Mucosa of rectum (tissue), 2 donors: Measurements from ENCODE around the gene CHMP1A.
"Not testable (repeated sequence)": the region's sequence is repeated elsewhere in the genome, so short reads cannot be mapped to it uniquely, and the experiment has no call there.

Experiments used
- H3K27ac ChIP-seq, 2 donors: one replicate each; pipeline ENCODE4 v1.7.0; 2013; ENCODE audit warnings: inconsistent platforms in 2 of 2, low read depth in 2 of 2, low read length in 2 of 2
- H3K27me3 ChIP-seq, 2 donors: one replicate each; pipeline ENCODE4 v1.7.0; 2013; ENCODE audit warnings: low read length in 2 of 2; ENCODE audit not compliant: control insufficient read depth in 2 of 2, insufficient read depth in 2 of 2
- H3K36me3 ChIP-seq, 2 donors: one replicate each; pipeline ENCODE4 v1.7.0; 2013; ENCODE audit warnings: low read length in 2 of 2; ENCODE audit not compliant: control insufficient read depth in 2 of 2, insufficient read depth in 2 of 2
- H3K4me1 ChIP-seq, 2 donors: one replicate each; pipeline ENCODE4 v1.7.0; 2013; ENCODE audit warnings: low read length in 2 of 2, mild to moderate bottlenecking in 1 of 2; ENCODE audit not compliant: control insufficient read depth in 2 of 2, insufficient read depth in 2 of 2
- H3K4me3 ChIP-seq, 2 donors: one replicate each; pipeline ENCODE4 v1.7.0; 2013; ENCODE audit warnings: low read length in 2 of 2
- H3K9ac ChIP-seq, 2 donors: one replicate each; pipeline ENCODE4 v1.7.0; 2013; ENCODE audit warnings: low read length in 2 of 2, low read depth in 1 of 2, mild to moderate bottlenecking in 1 of 2
- H3K9me3 ChIP-seq, 2 donors: one replicate each; pipeline ENCODE4 v1.7.0; 2013; ENCODE audit warnings: low read length in 2 of 2; ENCODE audit not compliant: control insufficient read depth in 2 of 2
- donor health status: healthy.
- donor health status: Normal muscosa, but diverticular disease.

The CHMP1A gene

DNA sequence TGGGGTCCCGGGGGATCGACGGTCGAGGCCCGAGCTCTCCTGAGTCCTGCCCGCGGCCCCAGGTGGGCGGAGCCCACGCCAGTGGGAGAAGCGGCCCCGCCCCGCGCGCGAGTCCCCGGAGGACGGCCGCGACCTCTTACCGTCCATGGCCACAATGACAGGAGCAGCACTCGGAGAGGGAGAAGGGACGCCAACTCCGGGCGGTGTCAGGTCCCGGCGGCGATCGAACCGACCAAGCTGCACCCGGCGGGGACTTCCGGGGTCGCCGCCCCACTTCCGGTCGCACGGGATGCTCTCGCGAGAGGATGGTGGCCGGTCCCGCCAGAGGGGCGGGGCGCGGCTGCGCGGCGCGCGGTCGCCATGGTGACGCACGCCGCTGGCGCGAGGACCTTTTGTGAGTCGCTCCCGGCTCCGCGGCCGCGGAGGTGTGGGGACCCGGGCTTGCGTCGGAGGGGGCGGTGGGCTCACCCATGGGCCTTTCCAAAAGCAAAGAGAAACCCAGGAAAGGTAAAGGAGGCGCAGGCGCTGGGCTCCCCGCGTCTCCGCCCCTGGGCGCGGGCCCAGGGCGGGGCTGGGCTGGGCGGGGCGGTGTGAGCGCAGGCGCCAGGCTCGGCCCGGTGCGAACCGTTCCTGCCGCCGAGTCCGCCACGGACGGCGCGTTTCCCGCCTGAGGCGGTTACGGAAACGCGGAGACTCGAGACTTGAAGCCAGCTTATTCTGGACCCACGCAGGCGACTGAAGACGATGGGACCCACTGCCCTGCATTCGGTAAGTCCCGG is at the start of gene CHMP1A, which contains the start of gene SPATA33:
Gene CHMP1A, minus strand, starts transcription at position 267 of the 779 bp plus-strand sequence. Its CDS starts 120 bp downstream, at position 147.
Gene SPATA33, plus strand, starts transcription at position 395 of the 779 bp plus-strand sequence. Its CDS starts 76 bp downstream, at position 471.
- Histone ChIP-seq H3K9ac (peak within 1 kb of the TSS; percentile 91 to 96), H3K27me3 (no peaks in the 10 kb centered on the region), H3K4me1 (peaks cover 12 to 13% of the 10 kb centered on the region in 2 donors), H3K4me3 (peak within 1 kb of the TSS; percentile 95), H3K27ac (peak within 1 kb of the TSS; percentile 84 to 86), H3K9me3 (no peaks in the 10 kb centered on the region), H3K36me3 (peaks cover 2 to 18% of the 10 kb centered on the region in 2 donors)

DNA sequence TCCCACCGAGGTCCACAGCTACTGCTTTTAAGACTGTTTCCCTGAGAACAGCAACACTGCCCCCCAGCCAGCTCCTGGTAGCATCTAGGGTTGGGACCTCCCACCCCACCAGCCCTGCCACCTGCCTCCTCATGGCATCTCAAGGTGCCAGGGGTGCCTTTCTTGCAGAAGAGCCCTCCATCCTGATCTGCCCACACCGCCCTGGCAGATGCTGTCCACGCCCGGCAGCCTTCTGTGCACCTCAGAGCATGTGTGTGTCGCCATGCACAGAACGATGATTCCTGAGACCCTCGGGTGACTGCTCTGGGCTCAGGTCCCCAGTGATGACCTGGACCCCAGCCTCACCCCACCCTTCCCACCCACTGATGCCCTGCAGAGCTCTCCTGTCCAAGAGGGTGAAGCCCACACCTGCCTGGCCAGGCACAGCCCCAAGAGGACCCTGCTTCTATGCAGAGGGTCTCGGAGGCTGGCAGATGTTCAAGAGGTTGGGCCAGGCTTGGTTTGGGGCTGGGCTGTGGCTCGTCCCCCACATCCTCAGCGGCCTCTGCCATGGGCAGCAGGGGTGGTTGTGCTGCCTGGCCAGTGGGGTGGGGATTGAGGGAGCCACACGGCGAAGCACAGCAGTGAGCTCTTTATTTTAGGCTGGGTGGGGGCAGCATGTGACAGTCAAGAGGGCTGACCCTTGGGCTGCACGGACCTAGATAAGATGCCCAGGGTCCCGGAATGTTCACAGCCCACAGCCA is 49.2 kb upstream of the CHMP1A start:
- no peak overlapping the region for H3K4me3 ChIP-seq
- H3K4me1 ChIP-seq: peaks cover 11 to 14% of the 10 kb centered on the region in 2 donors
- no peaks in the 10 kb centered on the region for H3K36me3 ChIP-seq
- H3K27me3 ChIP-seq: no peaks in the 10 kb centered on the region
- no peaks in the 10 kb centered on the region for H3K9me3 ChIP-seq
- H3K9ac ChIP-seq: no peak overlapping the region
- no peak overlapping the region for H3K27ac ChIP-seq

DNA sequence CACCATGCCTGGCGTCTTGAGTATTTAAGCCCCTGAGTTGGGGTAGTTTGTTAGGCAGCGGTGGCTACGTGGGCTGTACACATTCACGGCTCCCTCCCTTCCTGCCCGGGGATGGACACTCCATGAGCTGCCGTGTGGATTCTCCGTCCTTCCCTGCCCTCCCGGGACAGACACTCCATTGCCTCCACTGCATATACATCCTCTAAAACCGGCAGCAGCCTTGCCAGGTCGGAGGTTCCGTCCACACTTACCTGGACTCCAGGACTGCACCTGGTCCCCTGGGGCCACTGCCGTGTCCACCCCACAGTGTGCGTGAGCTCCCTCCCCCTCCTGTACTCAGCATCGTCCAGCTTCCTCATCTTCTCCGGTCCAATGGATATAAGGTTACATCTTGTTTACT is 47.5 kb upstream of the CHMP1A start:
- Histone ChIP-seq H3K27ac (no peak overlapping the region), H3K9me3 (no peaks in the 10 kb centered on the region), H3K4me1 (peaks cover 19 to 20% of the 10 kb centered on the region in 2 donors)

DNA sequence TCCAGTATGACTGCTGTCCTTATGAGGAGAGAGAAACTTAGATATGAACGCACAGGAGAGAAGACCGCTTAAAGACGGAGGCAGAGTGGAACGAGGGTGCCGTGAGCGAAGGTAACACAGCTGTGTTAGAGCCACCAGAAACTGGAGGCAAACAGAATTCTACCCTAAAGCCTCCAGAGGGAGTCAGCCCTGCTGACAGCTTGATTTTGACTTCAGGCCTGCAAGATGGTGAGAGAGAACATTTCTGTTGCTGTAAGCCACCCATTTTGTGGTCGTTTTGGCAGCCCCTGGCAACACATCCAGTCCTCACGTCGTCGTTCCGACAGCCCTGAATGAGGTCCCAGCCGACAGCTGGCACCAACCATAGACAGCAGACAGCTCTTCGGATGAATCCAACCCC is 46.8 kb upstream of the CHMP1A start:
- no peak overlapping the region for H3K27ac ChIP-seq
- H3K4me1 ChIP-seq: peaks cover 23 to 24% of the 10 kb centered on the region in 2 donors
- H3K36me3 ChIP-seq: no peaks in the 10 kb centered on the region
- H3K4me3 ChIP-seq: no peak overlapping the region
- H3K9ac ChIP-seq: no peak overlapping the region
- H3K9me3 ChIP-seq: no peaks in the 10 kb centered on the region
- no peaks in the 10 kb centered on the region for H3K27me3 ChIP-seq

More for the DNA sequence above, 47.5 kb upstream of the CHMP1A start:
- no peak overlapping the region for H3K9ac ChIP-seq
- no peak overlapping the region for H3K4me3 ChIP-seq
- H3K27me3 ChIP-seq: no peaks in the 10 kb centered on the region
- H3K36me3 ChIP-seq: no peaks in the 10 kb centered on the region

DNA sequence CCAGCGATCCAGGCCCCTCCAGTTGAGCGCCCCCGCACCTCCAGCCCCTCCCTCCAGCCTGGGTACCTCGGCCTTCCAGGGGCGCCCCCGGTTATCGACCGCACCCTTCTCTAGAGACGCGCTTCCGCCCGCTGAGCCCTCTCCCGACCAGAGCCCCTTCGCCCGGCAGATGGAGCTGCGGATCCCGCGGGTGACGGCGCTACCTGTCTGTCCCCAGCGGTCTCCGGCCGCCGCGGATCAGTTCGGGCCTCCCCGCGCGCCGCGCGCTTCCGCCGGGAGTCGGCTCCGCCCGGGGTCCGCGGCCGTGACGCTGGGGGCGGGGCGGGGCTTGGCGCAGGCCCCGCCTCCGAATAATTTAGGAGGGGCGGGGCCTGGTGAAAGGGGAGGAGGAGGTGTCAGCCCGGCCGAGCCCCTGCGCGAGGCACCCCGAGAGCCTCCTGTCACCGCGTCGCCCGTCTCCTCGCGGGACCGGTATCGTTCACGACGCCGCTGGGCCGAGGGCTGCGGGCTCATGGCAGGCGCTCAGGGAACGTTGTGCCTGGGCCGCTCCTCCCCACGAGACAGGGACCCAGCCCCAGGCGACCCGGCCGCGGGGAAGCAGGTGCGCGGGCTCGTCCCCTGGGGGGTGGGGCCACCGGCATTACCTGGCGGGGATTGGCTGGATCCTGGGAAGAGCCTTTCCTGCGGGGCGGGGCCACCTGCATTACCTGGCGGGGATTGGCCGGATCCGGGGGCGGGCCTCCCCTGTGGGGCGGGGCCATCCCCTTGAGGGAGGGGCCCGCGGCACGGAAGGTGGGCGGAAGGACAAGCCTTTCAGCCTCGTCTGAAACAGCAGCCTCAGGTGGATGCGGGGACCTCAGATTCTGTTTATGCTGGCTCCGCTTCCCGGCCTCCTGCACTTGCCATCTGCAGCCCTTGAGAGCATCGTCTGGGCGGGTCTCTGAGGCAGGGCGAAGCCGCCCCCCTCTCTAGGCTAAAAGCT is 44.2 kb upstream of the CHMP1A start, which contains the start of gene SPATA2L:
Gene SPATA2L, minus strand, starts transcription at position 281 of the 982 bp plus-strand sequence. CDS start 473 bp downstream, outside the sequence.
- Histone ChIP-seq H3K36me3 (peaks cover 4 to 8% of the 10 kb centered on the region in 2 donors), H3K27ac (peak within 1 kb of the TSS; percentile 92 to 95), H3K9ac (peak within 1 kb of the TSS; percentile 69 to 89), H3K4me3 (peak within 1 kb of the TSS; percentile 74 to 82), H3K27me3 (no peaks in the 10 kb centered on the region), H3K9me3 (no peaks in the 10 kb centered on the region), H3K4me1 (peaks cover 18 to 20% of the 10 kb centered on the region in 2 donors)

DNA sequence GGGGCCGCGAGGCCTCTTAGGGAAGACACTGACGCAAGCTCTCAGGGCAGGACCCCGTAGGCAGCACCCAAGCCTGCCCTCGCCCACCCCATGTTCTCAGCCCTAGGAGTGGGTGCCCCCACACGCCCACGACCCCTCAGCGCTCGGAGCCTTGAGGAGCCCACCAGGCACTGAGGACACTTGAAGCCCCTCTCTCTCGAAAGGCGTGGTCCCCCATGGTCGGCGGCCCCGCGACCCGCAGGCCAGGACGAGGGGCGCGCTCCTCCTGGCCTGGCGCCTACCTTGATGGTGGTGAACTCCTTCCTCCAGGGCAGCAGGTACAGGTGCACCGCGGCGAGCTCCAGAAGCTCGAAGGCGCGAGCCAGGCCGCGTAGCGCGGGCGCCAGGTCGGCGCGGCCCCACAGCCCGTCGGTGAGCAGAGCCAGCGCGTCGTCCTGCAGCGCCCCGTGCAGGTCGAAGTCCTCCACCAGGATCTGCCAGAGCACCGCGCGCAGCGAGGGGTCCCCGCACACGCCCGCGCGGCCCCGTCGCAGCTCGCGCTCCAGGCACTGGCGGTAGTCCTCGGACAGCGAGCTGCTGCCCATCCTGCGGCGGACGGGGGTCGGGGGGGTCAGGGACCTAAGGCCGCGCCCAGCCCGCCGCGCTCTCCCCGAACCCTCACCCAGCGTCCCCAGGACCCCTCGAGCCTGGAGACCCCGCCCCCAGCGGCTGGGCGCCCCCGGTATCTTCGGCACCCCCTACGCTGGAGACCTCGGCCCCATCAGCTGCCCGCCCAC is 43.3 kb upstream of the CHMP1A start:
- H3K9me3 ChIP-seq: no peaks in the 10 kb centered on the region
- peak overlapping the region; percentile 72 to 82 for H3K4me3 ChIP-seq
- H3K27ac ChIP-seq: peak overlapping the region; percentile 92 to 95
- peak overlapping the region; percentile 69 to 89 for H3K9ac ChIP-seq
- H3K27me3 ChIP-seq: no peaks in the 10 kb centered on the region
- H3K4me1 ChIP-seq: peaks cover 13 to 19% of the 10 kb centered on the region in 2 donors
- peaks cover 4 to 9% of the 10 kb centered on the region in 2 donors for H3K36me3 ChIP-seq

GRCh38 chr16:89700100-89700648 is 42.7 kb upstream of the CHMP1A start:
- Histone ChIP-seq H3K36me3 (peaks cover 10 to 14% of the 10 kb centered on the region in 2 donors), H3K9ac (peak overlapping the region; percentile 69 to 89), H3K4me1 (peaks cover 13 to 19% of the 10 kb centered on the region in 2 donors), H3K9me3 (no peaks in the 10 kb centered on the region), H3K27me3 (no peaks in the 10 kb centered on the region), H3K4me3 (peak overlapping the region; percentile 72 to 82), H3K27ac (peak overlapping the region; percentile 92 to 95)

DNA sequence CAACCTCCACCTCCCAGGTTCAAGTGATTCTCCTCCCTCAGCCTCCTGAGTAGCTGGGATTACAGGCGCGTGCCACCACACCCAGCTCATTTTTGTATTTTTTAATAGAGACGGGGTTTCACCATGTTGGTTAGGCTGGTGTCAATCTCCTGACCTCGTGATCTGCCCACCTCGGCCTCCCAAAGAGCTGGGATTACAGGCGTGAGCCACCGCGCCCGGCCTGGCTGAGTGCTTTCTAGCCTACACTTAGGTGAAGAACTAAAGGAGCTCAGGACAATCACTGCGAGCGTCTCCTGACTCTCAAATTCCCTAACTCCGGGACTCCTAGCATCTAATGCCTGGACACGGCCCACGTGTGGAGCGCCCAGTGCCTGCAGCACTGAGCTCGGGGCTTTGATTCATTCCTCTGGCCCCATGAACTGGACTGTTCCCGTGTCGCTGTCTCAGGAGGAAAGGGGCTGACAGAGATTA is 42.2 kb upstream of the CHMP1A start:
- peaks cover 13 to 19% of the 10 kb centered on the region in 2 donors for H3K4me1 ChIP-seq
- H3K9ac ChIP-seq, H3K27me3 ChIP-seq, H3K27ac ChIP-seq, H3K9me3 ChIP-seq: not testable (repeated sequence)
- H3K36me3 ChIP-seq: peaks cover 14% of the 10 kb centered on the region in 2 donors
- peak overlapping the region in 1 of 2 donors; percentile 54 for H3K4me3 ChIP-seq
